ENCODE data around the gene KCNQ5. TPM values are rescaled to one million over a fixed set of nuclear protein-coding genes. Genes with fewer than 3 reads are reported as not detected.

KCNQ5 gene
- total RNA-seq, 2 experiments from 2014 or later = 2.1 to 2.5 TPM

- Histone ChIP-seq H3K36me3 (ENCODE audit: insufficient read depth, low read length) (no peaks in the 10 kb centered on the region), H3K27me3 (ENCODE audit: control insufficient read depth in 1 of 2, insufficient read depth in 2 of 2, low read length in 2 of 2) (no peaks in the 10 kb centered on the region), H3K27ac (ENCODE audit: low read depth in 1 of 2, low read length in 2 of 2) (no peak within 1 kb of the TSS), H3K9me3 (ENCODE audit: control insufficient read depth in 1 of 2, insufficient read depth in 1 of 2, low read length in 2 of 2) (no peaks in the 10 kb centered on the region), H3K4me1 (ENCODE audit: insufficient read depth, low read length) (no peaks in the 10 kb centered on the region), H3K4me3 (ENCODE audit: low read length) (no peak within 1 kb of the TSS)
- Mint-ChIP-seq H3K9me3 (no peaks in the 10 kb centered on the region), H3K4me3 (no peak within 1 kb of the TSS), H3K27me3 (no peaks in the 10 kb centered on the region), H3K4me1 (ENCODE audit: low read depth) (no peaks in the 10 kb centered on the region), H3K36me3 (ENCODE audit: low read depth) (no peaks in the 10 kb centered on the region), H3K27ac (no peak within 1 kb of the TSS)
- ChIA-PET POLR2A (no interaction called here), CTCF (no interaction called here)
- DNase-seq (no peak), ATAC-seq (ENCODE audit: poor library complexity) (no peak)
- TF ChIP-seq CTCF (IDR thresholded peaks at IDR 0.05) = no peak
- intact Hi-C loops (cut with DNase I, micrococcal nuclease) = no loop called here
Measured at GRCh38 chr6:73225396-73225795, 603.5 kb downstream of the KCNQ5 start, which contains the start of gene KHDC1L. Gene KHDC1L, minus strand, starts transcription at chr6:73225496. Its CDS starts 88 bp downstream, at chr6:73225408.

- no peaks in the 10 kb centered on the region for H3K27me3 ChIP-seq (ENCODE audit: control insufficient read depth in 1 of 2, insufficient read depth in 2 of 2, low read length in 2 of 2)
- no peaks in the 10 kb centered on the region for H3K4me1 Mint-ChIP-seq (ENCODE audit: low read depth)
- H3K36me3 Mint-ChIP-seq (ENCODE audit: low read depth) = no peaks in the 10 kb centered on the region
- H3K9me3 Mint-ChIP-seq = no peaks in the 10 kb centered on the region
- ChIA-PET POLR2A (no interaction called here), CTCF (interaction anchor here (0.9 kb wide), 1 partner anchor 10 kb away, joined by 3 read pairs; no protein-coding TSS in a partner anchor)
- no peaks in the 10 kb centered on the region for H3K36me3 ChIP-seq (ENCODE audit: insufficient read depth, low read length)
- intact Hi-C loops (cut with DNase I, micrococcal nuclease) = no loop called here
- H3K27me3 Mint-ChIP-seq = no peaks in the 10 kb centered on the region
- TF ChIP-seq CTCF (IDR thresholded peaks at IDR 0.05) = no peak
- ATAC-seq (ENCODE audit: poor library complexity) (no peak), DNase-seq (no peak)
- no peak overlapping the region for H3K27ac Mint-ChIP-seq
- no peak overlapping the region for H3K27ac ChIP-seq (ENCODE audit: low read depth in 1 of 2, low read length in 2 of 2)
- no peak overlapping the region for H3K4me3 ChIP-seq (ENCODE audit: low read length)
- no peak overlapping the region for H3K4me3 Mint-ChIP-seq
- no peaks in the 10 kb centered on the region for H3K9me3 ChIP-seq (ENCODE audit: control insufficient read depth in 1 of 2, insufficient read depth in 1 of 2, low read length in 2 of 2)
- H3K4me1 ChIP-seq (ENCODE audit: insufficient read depth, low read length) = no peaks in the 10 kb centered on the region
Measured at GRCh38 chr6:73227606-73228255, 605.9 kb downstream of the KCNQ5 start.

- no peaks in the 10 kb centered on the region for H3K4me1 Mint-ChIP-seq (ENCODE audit: low read depth)
- no peak overlapping the region for H3K4me3 Mint-ChIP-seq
- ChIA-PET POLR2A (no interaction called here), CTCF (no interaction called here)
- no peak overlapping the region for H3K27ac Mint-ChIP-seq
- no peaks in the 10 kb centered on the region for H3K27me3 Mint-ChIP-seq
- ATAC-seq (ENCODE audit: poor library complexity) = no peak
- no peaks in the 10 kb centered on the region for H3K36me3 Mint-ChIP-seq (ENCODE audit: low read depth)
- no peaks in the 10 kb centered on the region for H3K9me3 ChIP-seq (ENCODE audit: control insufficient read depth in 1 of 2, insufficient read depth in 1 of 2, low read length in 2 of 2)
- no peaks in the 10 kb centered on the region for H3K4me1 ChIP-seq (ENCODE audit: insufficient read depth, low read length)
- intact Hi-C loops (cut with DNase I, micrococcal nuclease) = no loop called here
- no peaks in the 10 kb centered on the region for H3K9me3 Mint-ChIP-seq
- peak in 2 of 14 experiments; percentile 1 to 22 for DNase-seq
- TF ChIP-seq CTCF (IDR thresholded peaks at IDR 0.05) = no peak
- no peaks in the 10 kb centered on the region for H3K36me3 ChIP-seq (ENCODE audit: insufficient read depth, low read length)
- H3K27ac ChIP-seq (ENCODE audit: low read depth in 1 of 2, low read length in 2 of 2) = no peak overlapping the region
- no peaks in the 10 kb centered on the region for H3K27me3 ChIP-seq (ENCODE audit: control insufficient read depth in 1 of 2, insufficient read depth in 2 of 2, low read length in 2 of 2)
- H3K4me3 ChIP-seq (ENCODE audit: low read length) = no peak overlapping the region
Measured at GRCh38 chr6:73231986-73232391, 610.1 kb downstream of the KCNQ5 start.

Data from CD4-positive, alpha-beta T cell (primary cell).